Endometrial microvascular endothelial cells (primary cell): ENCODE results near the gene GLT1D1. TPM values are rescaled to one million over a fixed set of nuclear protein-coding genes. Genes with fewer than 3 reads are reported as not detected.
"Not testable (repeated sequence)": the region's sequence is repeated elsewhere in the genome, so short reads cannot be mapped to it uniquely, and the experiment has no call there.

ENCODE experiments used
- in situ Hi-C: cut with HindIII; loops from 2 replicates; pipeline ENCODE4 v1.10.0; 2017; ENCODE audit warnings: low sequenced_read_pairs, low pct_unique_long_range_greater_than_20kb; ENCODE audit errors: inconsistent ontology term
- total RNA-seq: library from RNA; depleted of rRNA; stranded (reverse); fragments of >200 nt; gene quantifications from one replicate; pipeline ENCODE4 v1.2.3, GENCODE V29; 2015; ENCODE audit errors: inconsistent ontology term

GLT1D1 gene
- total RNA-seq, 1 donor from 2014 or later = not detected

GRCh38 chr12:128849806-128850205, 3.5 kb upstream of the GLT1D1 start:
- in situ Hi-C loops = not testable (repeated sequence)

GRCh38 chr12:128850400-128850799, 2.9 kb upstream of the GLT1D1 start:
- in situ Hi-C loops = no loop called here

DNA sequence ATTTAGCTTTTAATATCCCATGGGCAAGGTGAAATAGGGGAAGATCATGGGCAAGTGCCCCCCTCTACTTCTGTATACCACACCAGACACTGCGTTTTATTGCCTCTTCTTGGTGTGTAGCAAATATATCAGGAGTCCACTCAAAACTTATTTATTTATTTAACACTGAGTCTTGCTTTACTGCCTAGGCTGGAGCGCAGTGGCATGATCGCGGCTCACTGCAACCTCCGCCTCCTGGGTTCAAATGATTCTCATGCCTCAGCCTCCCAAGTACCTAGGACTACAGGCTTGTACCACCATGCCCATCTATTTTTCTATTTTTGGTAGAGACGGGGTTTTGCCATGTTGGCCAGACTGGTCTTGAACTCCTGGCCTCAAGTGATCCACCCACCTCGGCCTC, 1.8 kb upstream of the GLT1D1 start:
- in situ Hi-C loops = not testable (repeated sequence)

GRCh38 chr12:128852026-128852698, 1.1 kb upstream of the GLT1D1 start:
- in situ Hi-C loops = no loop called here

DNA sequence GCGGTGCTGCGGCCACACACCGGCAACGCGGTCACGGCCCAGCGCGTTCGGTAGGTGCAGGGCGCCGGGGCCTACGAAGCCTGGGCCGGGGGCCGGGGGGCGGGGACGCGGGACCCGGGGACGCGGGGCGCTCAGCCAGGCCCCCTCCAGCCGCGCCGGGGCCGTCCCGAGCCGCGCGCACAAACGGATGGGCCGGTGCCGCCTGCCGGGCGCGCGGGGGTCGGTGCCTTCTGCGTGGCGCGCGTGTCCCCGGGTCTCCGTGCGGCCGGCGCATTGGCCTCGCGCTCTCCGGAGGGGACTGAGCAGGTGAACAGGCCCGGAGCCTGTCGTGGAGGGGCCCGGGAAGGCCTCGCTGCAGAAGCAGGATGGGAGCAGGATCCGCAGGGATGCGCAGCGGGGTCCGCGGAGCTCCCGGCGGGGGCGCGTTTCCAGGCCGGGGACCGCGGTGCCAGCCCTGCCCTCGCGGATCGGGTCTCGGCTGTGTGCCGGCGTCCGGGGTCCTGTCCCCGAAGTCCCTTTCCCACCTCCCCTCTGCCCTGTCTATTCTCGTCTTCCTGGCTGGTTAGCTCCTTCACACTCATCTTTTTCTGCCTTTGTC, 421 bp downstream of the GLT1D1 start:
- in situ Hi-C loops = no loop called here

DNA sequence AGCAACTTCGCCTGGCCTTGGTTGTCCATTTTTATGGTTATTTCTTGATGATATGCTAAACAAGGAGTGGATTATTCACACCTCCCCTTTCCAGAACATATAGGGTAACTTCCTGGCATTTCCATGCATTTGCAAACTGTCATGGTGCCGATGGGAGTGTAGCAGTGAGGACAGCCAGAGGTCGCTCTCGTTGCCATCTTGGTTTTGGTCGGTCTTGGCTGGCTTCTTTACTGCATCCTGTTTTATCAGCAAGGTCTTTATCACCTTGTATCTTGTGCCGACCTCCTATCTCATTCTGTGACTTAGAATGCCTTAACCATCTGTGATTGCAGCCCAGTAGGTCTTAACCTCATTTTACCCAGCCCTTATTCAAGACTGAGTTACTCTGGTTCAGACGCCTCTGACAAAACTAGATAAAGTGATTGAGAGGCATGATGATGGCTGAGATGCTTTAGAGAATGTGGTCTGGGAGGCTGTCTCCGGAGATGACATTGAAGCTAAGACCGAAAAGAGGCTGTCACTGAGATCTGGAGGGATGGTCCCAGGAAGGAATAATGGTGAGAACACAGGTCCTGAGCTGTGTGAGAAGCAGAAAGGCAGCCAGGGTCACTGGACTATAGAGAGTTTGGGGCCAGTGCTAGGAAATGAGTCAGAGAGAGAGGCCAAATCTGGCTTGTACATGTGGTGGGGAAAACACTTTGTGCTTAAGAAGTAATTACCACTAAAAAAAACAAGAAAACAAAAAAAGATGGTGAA, 2.9 kb downstream of the GLT1D1 start:
- in situ Hi-C loops = no loop called here

DNA sequence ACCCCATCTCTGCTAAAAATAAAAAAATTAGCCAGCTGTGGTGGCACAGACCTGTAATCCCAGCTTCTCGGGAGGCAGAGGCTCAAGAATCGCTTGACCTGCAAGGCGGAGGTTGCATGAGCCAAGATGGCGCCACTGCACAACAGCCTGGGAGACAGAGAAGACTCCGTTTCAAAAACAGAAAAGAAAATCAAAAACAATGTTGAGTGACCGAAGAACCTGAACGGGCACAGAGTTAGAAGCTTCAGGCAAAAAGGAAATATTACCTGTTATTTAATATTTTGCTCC, 3.5 kb downstream of the GLT1D1 start:
- in situ Hi-C loops = no loop called here

GRCh38 chr12:128857133-128857763, 4.0 kb downstream of the GLT1D1 start:
- in situ Hi-C loops = no loop called here

DNA sequence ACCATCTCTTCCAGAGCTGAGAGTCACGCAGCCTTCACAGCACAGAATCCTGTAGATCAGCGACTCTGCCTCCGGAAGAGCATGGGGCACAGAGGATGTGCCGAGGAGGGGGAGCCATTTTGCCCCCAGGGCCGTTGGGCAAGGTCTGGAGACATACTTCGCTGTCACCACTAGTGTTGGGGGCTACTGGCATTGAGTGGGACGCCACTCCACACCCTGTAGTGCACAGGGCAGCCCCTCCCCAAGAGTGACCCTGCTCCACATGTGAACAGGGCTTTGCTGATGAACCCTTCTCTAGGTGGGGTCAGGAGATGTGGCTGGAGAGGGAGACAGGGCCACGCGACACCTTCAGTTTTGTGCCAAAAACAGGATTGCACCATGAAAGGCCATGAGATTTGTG, 6.0 kb downstream of the GLT1D1 start:
- in situ Hi-C loops = no loop called here

DNA sequence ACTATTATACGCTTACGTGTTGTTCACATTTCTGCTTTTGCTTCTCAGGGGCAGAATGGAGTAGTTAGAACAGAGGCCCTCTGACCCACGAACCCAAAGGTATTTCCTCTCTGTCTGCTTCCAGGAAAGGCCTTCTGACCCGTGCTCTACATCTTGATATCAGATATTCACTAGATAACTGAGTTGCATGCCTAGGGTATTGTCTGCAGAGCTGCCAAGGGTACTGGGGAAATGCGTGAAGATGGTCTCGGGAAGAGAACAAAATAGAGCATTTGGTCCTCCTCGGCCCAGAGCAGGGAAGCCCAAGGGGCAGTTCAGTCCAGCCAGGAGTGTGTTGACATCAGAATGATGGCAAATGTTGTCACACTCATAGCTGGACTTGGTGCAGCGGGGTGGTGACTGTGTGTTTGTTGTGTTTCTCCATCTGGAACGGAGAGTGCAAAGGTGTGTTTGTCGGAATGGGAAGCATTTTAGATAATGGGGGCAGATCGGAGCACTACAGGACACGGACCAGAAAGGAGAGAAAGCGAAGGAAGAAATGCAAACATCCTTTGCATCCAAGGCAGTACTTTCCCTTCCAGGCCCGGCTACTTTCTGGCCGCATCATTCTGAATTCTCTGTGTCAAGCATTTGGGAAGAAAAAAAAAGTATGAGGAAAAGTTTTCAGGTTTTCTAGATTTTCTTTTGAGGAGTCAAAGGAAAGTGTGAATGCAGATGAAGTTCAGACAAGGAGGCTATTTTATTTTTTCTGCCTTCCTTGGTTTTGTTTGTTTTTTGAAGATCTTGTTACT, 8.1 kb downstream of the GLT1D1 start:
- in situ Hi-C loops = no loop called here

- in situ Hi-C loops = no loop called here
Measured at GRCh38 chr12:128863957-128864356, 10.7 kb downstream of the GLT1D1 start.

- in situ Hi-C loops = no loop called here
Measured at GRCh38 chr12:128864516-128865186, 11.4 kb downstream of the GLT1D1 start.

DNA sequence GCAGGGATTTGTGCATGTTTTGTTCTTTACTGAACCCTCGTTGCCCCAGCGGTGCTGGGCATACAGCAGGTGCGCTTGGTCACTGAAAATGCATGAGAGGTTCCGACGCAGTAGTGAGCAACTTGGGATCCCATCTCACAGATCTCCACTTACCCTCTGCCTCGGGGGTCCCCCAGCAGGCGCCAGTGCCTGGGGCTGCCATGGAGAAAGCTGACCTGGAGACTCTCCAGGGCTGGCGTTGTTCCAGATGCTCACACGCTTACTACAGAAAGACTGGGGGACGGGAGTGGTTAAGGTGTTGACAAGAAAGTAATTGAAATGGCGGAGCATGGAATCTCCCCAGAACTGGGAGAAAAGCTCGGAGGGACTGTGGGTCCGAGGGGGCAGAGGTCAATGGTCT, 14.2 kb downstream of the GLT1D1 start:
- in situ Hi-C loops = no loop called here

GRCh38 chr12:128871516-128871892, 18.2 kb downstream of the GLT1D1 start:
- in situ Hi-C loops = no loop called here

GRCh38 chr12:128872303-128872702, 19.0 kb downstream of the GLT1D1 start:
- in situ Hi-C loops = no loop called here

DNA sequence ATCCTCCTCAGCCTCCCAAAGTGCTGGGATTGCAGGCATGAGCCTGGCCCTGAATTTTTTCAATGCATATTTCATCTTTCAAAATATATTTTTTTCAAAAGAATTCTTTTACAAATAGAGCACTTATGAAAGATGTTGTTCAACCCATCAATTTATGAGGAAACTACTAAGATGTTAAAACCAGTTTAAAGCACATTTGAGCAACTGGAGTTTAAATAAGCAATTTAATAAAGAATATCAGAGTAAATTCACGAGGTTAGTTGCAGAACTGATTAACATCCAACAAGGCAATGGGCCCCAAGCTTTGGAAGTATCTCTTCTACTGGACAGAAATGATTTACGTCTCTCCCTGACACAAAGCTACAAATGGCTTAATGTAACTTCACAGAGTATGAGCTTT, 23.3 kb downstream of the GLT1D1 start:
- in situ Hi-C loops = no loop called here

- in situ Hi-C loops = no loop called here
Measured at GRCh38 chr12:128879898-128880764, 26.9 kb downstream of the GLT1D1 start.

GRCh38 chr12:128891856-128892255, 38.6 kb downstream of the GLT1D1 start:
- in situ Hi-C loops = no loop called here
